HCT116 (cell line): ENCODE results near the gene FGF1. TPM values are rescaled to one million over a fixed set of nuclear protein-coding genes. Genes with fewer than 3 reads are reported as not detected.

ENCODE experiments used
- ATAC-seq: fragments of 200-7000 bp; cut with Tn5 transposase; 2 replicates; pipeline ENCODE4 v1.9.1; 2020; ENCODE audit warnings: mild to moderate bottlenecking, moderate library complexity
- BruUV-seq: library from RNA; stranded (reverse); fragments of 400-500 nt; replicated peaks from 2 replicates; lab custom pipeline; 2021; lab: Mats Ljungman, UMichigan
- CTCF ChIA-PET: fragments of 300-600 bp; sonication (Branson Sonifier 250); formaldehyde crosslinking; loops from one replicate; lab custom pipeline; 2021; ENCODE audit warnings: antibody characterized with exemption; lab: Charles Lee
- POLR2A ChIA-PET: fragments of 300-600, 350-600 bp; sonication (Branson Sonifier 250); formaldehyde crosslinking; loops from one replicate; lab custom pipeline; 2021; ENCODE audit warnings: antibody characterized with exemption; lab: Charles Lee
- RAD21 ChIA-PET, 2 experiments: fragments of 300-600 bp; sonication (Branson Sonifier 250); formaldehyde crosslinking; loops; one replicate each; lab custom pipeline; 2023; ENCODE audit warnings: low total read pairs in 2 of 2; ENCODE audit not compliant: uncharacterized antibody in 2 of 2, unreplicated experiment in 2 of 2, low non-redundant PET in 1 of 2; lab: Charles Lee
- DNase-seq: peaks from one replicate; pipeline ENCODE4 v3.0.0-alpha.2; 2010; ENCODE audit warnings: low read depth, low spot score
- H2AFZ ChIP-seq: fragments of 200-600 bp; shearing (Covaris generic), sonication (generic); 2 replicates; pipeline ENCODE4 v1.6.1; 2017; ENCODE audit warnings: low read depth, mixed run types, mixed read lengths, antibody characterized with exemption, low read length; ENCODE audit not compliant: poor library complexity, severe bottlenecking
- H3K27ac ChIP-seq: 2 replicates; pipeline ENCODE4 v1.5.1; 2012; ENCODE audit warnings: low read depth, low read length
- H3K27me3 ChIP-seq: fragments of 200-600 bp; sonication (generic); 2 replicates; pipeline ENCODE4 v1.6.1; 2016; ENCODE audit warnings: mixed run types, low read length, mixed read lengths; ENCODE audit not compliant: insufficient read depth
- H3K36me3 ChIP-seq, 2 experiments: fragments of 200-500 bp in 1 of 2; fragments of 200-600 bp in 1 of 2; sonication (Bioruptor generic) in 1 of 2; sonication (generic) in 1 of 2; 2 replicates each; pipeline versions ENCODE4 v1.5.1 to v1.6.1; 2014 to 2016; ENCODE audit warnings: low read length in 2 of 2, inconsistent platforms in 1 of 2, mixed read lengths in 1 of 2, mixed run types in 1 of 2; ENCODE audit not compliant: insufficient read depth in 2 of 2, control insufficient read depth in 1 of 2
- H3K4me1 ChIP-seq, 2 experiments: fragments of 200-600 bp in 1 of 2; sonication (generic) in 1 of 2; 2 replicates each; pipeline versions ENCODE4 v1.5.1 to v1.6.1; 2012 to 2017; ENCODE audit warnings: low read length in 2 of 2, inconsistent platforms in 1 of 2, mild to moderate bottlenecking in 1 of 2, mixed read lengths in 1 of 2, mixed run types in 1 of 2, moderate library complexity in 1 of 2; ENCODE audit not compliant: insufficient read depth in 2 of 2, control insufficient read depth in 1 of 2
- H3K4me2 ChIP-seq: fragments of 200-600 bp; sonication (generic); 2 replicates; pipeline ENCODE4 v1.6.1; 2017; ENCODE audit warnings: mixed run types, low read length, mixed read lengths
- H3K4me3 ChIP-seq, 2 experiments: fragments of 200-600 bp in 1 of 2; sonication (generic) in 1 of 2; replicated peaks in 1 of 2; 2 replicates each; pipeline ENCODE4 v1.5.1; 2011 to 2016; ENCODE audit warnings: low read length in 2 of 2, control low read depth in 1 of 2, low read depth in 1 of 2, mild to moderate bottlenecking in 1 of 2, mixed read lengths in 1 of 2, mixed run types in 1 of 2
- H3K79me2 ChIP-seq: fragments of 200-600 bp; sonication (generic); 2 replicates; pipeline ENCODE4 v1.6.1; 2017; ENCODE audit warnings: mild to moderate bottlenecking, mixed run types, low read length, moderate library complexity, mixed read lengths; ENCODE audit not compliant: insufficient read depth
- H3K9ac ChIP-seq: fragments of 200-600 bp; sonication (generic); 2 replicates; pipeline ENCODE4 v1.6.1; 2016; ENCODE audit warnings: low read length, mixed read lengths
- H3K9me2 ChIP-seq: fragments of 200-600 bp; sonication (generic), shearing (Covaris generic); 2 replicates; pipeline ENCODE4 v1.6.1; 2017; ENCODE audit warnings: mixed run types, mild to moderate bottlenecking, moderate library complexity; ENCODE audit not compliant: insufficient read depth
- H3K9me3 ChIP-seq, 2 experiments: fragments of 200-500 bp in 1 of 2; fragments of 200-600 bp in 1 of 2; sonication (Bioruptor generic) in 1 of 2; sonication (generic) in 1 of 2; 2 replicates each; pipeline ENCODE4 v1.6.1; 2014 to 2017; ENCODE audit warnings: low read length in 2 of 2, mixed read lengths in 2 of 2, inconsistent platforms in 1 of 2, low read depth in 1 of 2, mild to moderate bottlenecking in 1 of 2, mixed run types in 1 of 2, moderate library complexity in 1 of 2; ENCODE audit not compliant: control insufficient read depth in 1 of 2, insufficient read depth in 1 of 2
- H4K20me1 ChIP-seq: fragments of 200-600 bp; sonication (generic), shearing (Covaris generic); 2 replicates; pipeline ENCODE4 v1.6.1; 2017; ENCODE audit warnings: mixed run types, mild to moderate bottlenecking, moderate library complexity; ENCODE audit not compliant: insufficient read depth
- CEBPB ChIP-seq: IDR thresholded peaks from 2 replicates; pipeline ENCODE4 v1.6.1; 2012; ENCODE audit warnings: low read depth
- EGR1 ChIP-seq: IDR thresholded peaks from 2 replicates; pipeline ENCODE4 v1.6.1; 2012; ENCODE audit warnings: low read depth
- ELF1 ChIP-seq: IDR thresholded peaks from 2 replicates; pipeline ENCODE4 v1.6.1; 2012; ENCODE audit warnings: low read depth, borderline replicate concordance
- EZH2phosphoT487 ChIP-seq: fragments of 200-600 bp; IDR thresholded peaks from 2 replicates; pipeline ENCODE4 v1.6.1; 2018; ENCODE audit warnings: antibody characterized with exemption, borderline replicate concordance
- FOSL1 ChIP-seq: IDR thresholded peaks from 2 replicates; pipeline ENCODE4 v1.6.1; 2012; ENCODE audit warnings: low read depth
- JUND ChIP-seq: IDR thresholded peaks from 2 replicates; pipeline ENCODE4 v1.6.1; 2012
- POLR2A ChIP-seq: IDR thresholded peaks from 2 replicates; pipeline ENCODE4 v1.7.0; 2011; ENCODE audit warnings: borderline replicate concordance; ENCODE audit not compliant: insufficient read depth, insufficient read length; ENCODE audit errors: extremely low read depth
- RAD21 ChIP-seq: IDR thresholded peaks from 2 replicates; pipeline ENCODE4 v1.6.1; 2012; ENCODE audit warnings: low read depth, mild to moderate bottlenecking
- SIN3A ChIP-seq: IDR thresholded peaks from 2 replicates; pipeline ENCODE4 v1.6.1; 2012; ENCODE audit warnings: low read depth
- SP1 ChIP-seq: IDR thresholded peaks from 2 replicates; pipeline ENCODE4 v1.6.1; 2012; ENCODE audit warnings: low read depth
- TCF7L2 ChIP-seq: IDR thresholded peaks from 2 replicates; pipeline ENCODE4 v1.7.0; 2011; ENCODE audit warnings: borderline replicate concordance, inconsistent platforms; ENCODE audit not compliant: insufficient read depth, insufficient read length; ENCODE audit errors: extremely low read depth
- ZNF274 ChIP-seq: fragments of 200-500 bp; sonication (Bioruptor generic); IDR thresholded peaks from 2 replicates; pipeline ENCODE4 v1.6.1; 2014; ENCODE audit warnings: mild to moderate bottlenecking, low read depth, low read length, inconsistent platforms
- intact Hi-C: fragments of 100-400 bp; cut with micrococcal nuclease; formaldehyde crosslinking; loops from 2 replicates; pipeline ENCODE4 v1.10.0; 2022
- total RNA-seq: library from RNA; stranded (reverse); gene quantifications from one replicate; pipeline ENCODE4 v1.2.1, GENCODE V29; 2021; ENCODE audit not compliant: unreplicated experiment

Gene FGF1
- total RNA-seq, 1 experiment from 2014 or later: not detected

GRCh38 chr5:142659405-142659804, 26.5 kb downstream of the FGF1 start:
- ChIA-PET CTCF (interaction anchor here (1.1 to 2.5 kb wide), 3 partner anchors 14 to 54 kb away, joined by 3 to 10 read pairs (median 5); no protein-coding TSS in a partner anchor), RAD21 (no interaction called here)
- H3K27ac ChIP-seq: no peak overlapping the region
- no peak for DNase-seq
- intact Hi-C loops: no loop called here
- H3K36me3 ChIP-seq: no peaks in the 10 kb centered on the region
- no peaks in the 10 kb centered on the region for H3K9me3 ChIP-seq
- H3K4me2 ChIP-seq: no peak overlapping the region
- no peaks in the 10 kb centered on the region for H3K79me2 ChIP-seq
- no TSS peak for BruUV-seq
- H2AFZ ChIP-seq: no peak overlapping the region
- H3K9ac ChIP-seq: no peak overlapping the region
- no peaks in the 10 kb centered on the region for H3K9me2 ChIP-seq
- H3K4me3 ChIP-seq: no peak overlapping the region
- peaks cover 0 to 3% of the 10 kb centered on the region in 2 experiments; a peak in 1 of 4 replicates for H3K4me1 ChIP-seq
- ATAC-seq: no peak
- H3K27me3 ChIP-seq: no peaks in the 10 kb centered on the region
- TF ChIP-seq EGR1 (no peak), ZNF274 (no peak), SP1 (no peak), TCF7L2 (no peak), CEBPB (peak; percentile 14; the same call in 1 of the 2 replicates), FOSL1 (no peak), SIN3A (no peak)
- TF ChIP-seq, all 23 proteins: peak for 1
- no peaks in the 10 kb centered on the region for H4K20me1 ChIP-seq
- POLR2A ChIA-PET: no interaction called here

- no peak overlapping the region for H3K4me3 ChIP-seq
- no peaks in the 10 kb centered on the region for H3K9me2 ChIP-seq
- BruUV-seq: no TSS peak
- intact Hi-C loops: no loop called here
- no peak overlapping the region for H3K27ac ChIP-seq
- H2AFZ ChIP-seq: no peak overlapping the region
- DNase-seq: no peak
- ChIA-PET RAD21 (no interaction called here), CTCF (interaction anchor here (2.5 kb wide), 1 partner anchor 41 kb away, joined by 10 read pairs; no protein-coding TSS in a partner anchor), POLR2A (no interaction called here)
- H3K4me1 ChIP-seq: peaks cover 0 to 3% of the 10 kb centered on the region in 2 experiments; a peak in 1 of 4 replicates
- H3K9me3 ChIP-seq: no peaks in the 10 kb centered on the region
- no peaks in the 10 kb centered on the region for H3K27me3 ChIP-seq
- no peaks in the 10 kb centered on the region for H3K79me2 ChIP-seq
- no peak for TF ChIP-seq ELF1
- TF ChIP-seq RAD21: no peak
- no peak for TF ChIP-seq POLR2A
- TF ChIP-seq JUND: no peak
- no peak for TF ChIP-seq CEBPB
- TF ChIP-seq EZH2phosphoT487: no peak
- no peak for TF ChIP-seq ZNF274
- no peak for ATAC-seq
- H3K36me3 ChIP-seq: no peaks in the 10 kb centered on the region
- H4K20me1 ChIP-seq: no peaks in the 10 kb centered on the region
- H3K9ac ChIP-seq: no peak overlapping the region
- H3K4me2 ChIP-seq: no peak overlapping the region
These were observed 27.6 kb downstream of the FGF1 start for GRCh38 chr5:142658278-142658677.
